Panc1 (cell line): ENCODE results near the gene SLF1. TPM values are rescaled to one million over a fixed set of nuclear protein-coding genes. Genes with fewer than 3 reads are reported as not detected.

Experiments
- ATAC-seq: fragments of 200-7000 bp; cut with Tn5 transposase; 2 replicates; pipeline ENCODE4 v1.9.1; 2020; ENCODE audit warnings: mild to moderate bottlenecking, moderate library complexity
- BruUV-seq: library from RNA; stranded (reverse); fragments of 400-500 nt; replicated peaks from 2 replicates; lab custom pipeline; 2021; lab: Mats Ljungman, UMichigan
- CTCF ChIA-PET: fragments of 300-600 bp; sonication (Branson Sonifier 250); formaldehyde crosslinking; loops from one replicate; lab custom pipeline; 2022; ENCODE audit warnings: antibody characterized with exemption; lab: Charles Lee
- POLR2A ChIA-PET: fragments of 300-600 bp; sonication (Branson Sonifier 250); formaldehyde crosslinking; loops from one replicate; lab custom pipeline; 2022; ENCODE audit warnings: antibody characterized with exemption; lab: Charles Lee
- DNase-seq: peaks from one replicate; pipeline ENCODE4 v3.0.0-alpha.2; 2010; ENCODE audit warnings: low read depth, low spot score
- H3K27ac ChIP-seq: 2 replicates; pipeline ENCODE4 v1.5.1; 2011; ENCODE audit warnings: mild to moderate bottlenecking, low read length, inconsistent platforms
- H3K27me3 ChIP-seq: fragments of 200-500 bp; sonication (Bioruptor generic); 2 replicates; pipeline ENCODE4 v1.6.0; 2014; ENCODE audit warnings: low read length, inconsistent platforms; ENCODE audit not compliant: control insufficient read depth, insufficient read depth
- H3K36me3 ChIP-seq: fragments of 200-500 bp; sonication (Bioruptor generic); 2 replicates; pipeline ENCODE4 v1.5.1; 2014; ENCODE audit warnings: inconsistent platforms, mild to moderate bottlenecking, low read length, moderate library complexity; ENCODE audit not compliant: control insufficient read depth, insufficient read depth
- H3K4me1 ChIP-seq: 2 replicates; pipeline ENCODE4 v1.5.1; 2011; ENCODE audit warnings: inconsistent platforms, mild to moderate bottlenecking, low read length, moderate library complexity; ENCODE audit not compliant: control insufficient read depth, insufficient read depth
- H3K4me3 ChIP-seq, 2 experiments: 2 replicates each; pipeline ENCODE4 v1.5.1; 2011 to 2012; ENCODE audit warnings: low read depth in 2 of 2, low read length in 2 of 2, mild to moderate bottlenecking in 2 of 2, inconsistent platforms in 1 of 2, moderate library complexity in 1 of 2
- H3K9me3 ChIP-seq: fragments of 200-500 bp; sonication (Bioruptor generic); 2 replicates; pipeline ENCODE4 v1.5.1; 2014; ENCODE audit warnings: low read depth, mild to moderate bottlenecking, inconsistent platforms, low read length, moderate library complexity; ENCODE audit not compliant: control insufficient read depth, insufficient read depth
- CTCF ChIP-seq: fragments of 450-650 bp; IDR thresholded peaks from 2 replicates; pipeline ENCODE4 v1.5.1; 2017; ENCODE audit warnings: mild to moderate bottlenecking
- POLR2AphosphoS5 ChIP-seq: IDR thresholded peaks from 2 replicates; pipeline ENCODE4 v1.6.1; 2012; ENCODE audit warnings: mild to moderate bottlenecking, low read depth, low read length, moderate library complexity
- REST ChIP-seq, 2 experiments: IDR thresholded peaks; 2 replicates each; pipeline ENCODE4 v1.6.1; 2011 to 2012; ENCODE audit warnings: low read depth in 2 of 2, control low read depth in 1 of 2, low read length in 1 of 2, mild to moderate bottlenecking in 1 of 2, moderate library complexity in 1 of 2; ENCODE audit not compliant: insufficient read depth in 1 of 2
- SIN3A ChIP-seq: IDR thresholded peaks from 2 replicates; pipeline ENCODE4 v1.6.1; 2012; ENCODE audit warnings: low read depth, mild to moderate bottlenecking, low read length, moderate library complexity, borderline replicate concordance; ENCODE audit not compliant: insufficient read depth
- TCF7L2 ChIP-seq: IDR thresholded peaks from 2 replicates; pipeline ENCODE4 v1.6.1; 2011; ENCODE audit warnings: mild to moderate bottlenecking, low read depth, low read length, inconsistent platforms
- in situ Hi-C: cut with HindIII; loops from 2 replicates; pipeline ENCODE4 v1.10.0; 2016; ENCODE audit warnings: low sequenced_read_pairs, low pct_unique_long_range_greater_than_20kb
- intact Hi-C: fragments of 100-400 bp; cut with micrococcal nuclease; formaldehyde crosslinking; loops from one replicate; pipeline ENCODE4 v1.10.0; 2022; ENCODE audit not compliant: unreplicated experiment
- total RNA-seq: library from RNA; stranded (reverse); gene quantifications from one replicate; pipeline ENCODE4 v1.2.1, GENCODE V29; 2021; ENCODE audit not compliant: unreplicated experiment

Gene SLF1
- total RNA-seq, 1 experiment from 2014 or later: 9.7 TPM

GRCh38 chr5:94595281-94595840 lies 23.1 kb upstream of the SLF1 start:
- CTCF ChIA-PET: interaction anchor here (0.6 kb wide), 2 partner anchors 40 to 1884 kb away, joined by 3 read pairs; no protein-coding TSS in a partner anchor
- POLR2A ChIA-PET: interaction anchor here (0.6 kb wide), 1 partner anchor 508 kb away, joined by 6 read pairs; no protein-coding TSS in a partner anchor

GRCh38 chr5:94613583-94613982 lies 4.9 kb upstream of the SLF1 start:
- in situ Hi-C loops (no loop called here), intact Hi-C loops (no loop called here)
- H3K27ac ChIP-seq: no peak overlapping the region

More at GRCh38 chr5:94595281-94595840, 23.1 kb upstream of the SLF1 start:
- no peak for TF ChIP-seq SIN3A
- TF ChIP-seq POLR2AphosphoS5: no peak
- TF ChIP-seq REST (IDR thresholded peaks at IDR 0.05; ENCODE audit: insufficient read depth in 1 of 2, low read depth in 2 of 2, low read length in 1 of 2): no peak
- no peak for TF ChIP-seq TCF7L2
- TF ChIP-seq CTCF: no peak
- H3K4me3 ChIP-seq: no peak overlapping the region
- DNase-seq (no peak), ATAC-seq (no peak)
- no peaks in the 10 kb centered on the region for H3K27me3 ChIP-seq
- no TSS peak for BruUV-seq
- no peaks in the 10 kb centered on the region for H3K36me3 ChIP-seq
- intact Hi-C loops (no loop called here), in situ Hi-C loops (no loop called here)
- H3K27ac ChIP-seq: no peak overlapping the region
- no peaks in the 10 kb centered on the region for H3K9me3 ChIP-seq
- H3K4me1 ChIP-seq: no peaks in the 10 kb centered on the region

More at GRCh38 chr5:94613583-94613982, 4.9 kb upstream of the SLF1 start:
- ATAC-seq: no peak
- no peak for DNase-seq
- Histone ChIP-seq H3K4me3 (no peak overlapping the region), H3K36me3 (no peaks in the 10 kb centered on the region; the same call in 1 of the 2 replicates), H3K4me1 (peaks cover 7% of the 10 kb centered on the region), H3K9me3 (no peaks in the 10 kb centered on the region), H3K27me3 (no peaks in the 10 kb centered on the region)
- POLR2A ChIA-PET: no interaction called here
- TF ChIP-seq CTCF (peak; percentile 44; the same call in 1 of the 2 replicates), POLR2AphosphoS5 (no peak), TCF7L2 (no peak)
- no TSS peak for BruUV-seq
- CTCF ChIA-PET: no interaction called here
